C4-2B (cell line): Measurements from ENCODE around the gene LIN28A.

Source experiments
- H3K27ac ChIP-seq: fragments of 450-650 bp; 2 replicates; pipeline ENCODE4 v1.5.1; 2017
- CTCF ChIP-seq: fragments of 450-650 bp; conservative IDR thresholded peaks from 2 replicates; pipeline ENCODE4 v1.5.1; 2017; ENCODE audit warnings: mild to moderate bottlenecking
- ZFX ChIP-seq: fragments of 450-650 bp; IDR thresholded peaks from 2 replicates; pipeline ENCODE4 v1.6.1; 2017

LIN28A gene

GRCh38 chr1:26471498-26472319 lies 61.1 kb downstream of the LIN28A start:
- H3K27ac ChIP-seq: peak overlapping the region; percentile 100

GRCh38 chr1:26472320-26472900 lies 61.8 kb downstream of the LIN28A start, which contains the start of gene HMGN2:
HMGN2 (plus strand) TSS chr1:26472440; CDS start chr1:26472613, 173 bp downstream.
- TF ChIP-seq ZFX (peak; percentile 36; the same call in 1 of the 2 replicates), CTCF (no peak)

More at GRCh38 chr1:26471498-26472319, 61.1 kb downstream of the LIN28A start:
- TF ChIP-seq CTCF (no peak), ZFX (no peak)

GRCh38 chr1:26472901-26473845 lies 62.6 kb downstream of the LIN28A start:
- H3K27ac ChIP-seq: peak overlapping the region; percentile 100
- TF ChIP-seq CTCF (no peak), ZFX (no peak)

More at GRCh38 chr1:26472320-26472900, 61.8 kb downstream of the LIN28A start, which contains the start of gene HMGN2:
- H3K27ac ChIP-seq: peak within 1 kb of the TSS; percentile 100

GRCh38 chr1:26474818-26475217 lies 64.2 kb downstream of the LIN28A start:
- TF ChIP-seq CTCF: no peak
- TF ChIP-seq ZFX: no peak
- no peak overlapping the region for H3K27ac ChIP-seq

- TF ChIP-seq ZFX: no peak
- TF ChIP-seq CTCF: no peak
- H3K27ac ChIP-seq: no peak overlapping the region
Observed at GRCh38 chr1:26475989-26476388, 65.4 kb downstream of the LIN28A start.

- no peak overlapping the region for H3K27ac ChIP-seq
Observed at GRCh38 chr1:26476958-26477357, 66.3 kb downstream of the LIN28A start.

More at GRCh38 chr1:26476958-26477357, 66.3 kb downstream of the LIN28A start:
- TF ChIP-seq CTCF: no peak
- TF ChIP-seq ZFX: no peak
